Activated CD8-positive, alpha-beta memory T cell treated with anti-CD3 and anti-CD28 coated beads, Interleukin-2, amount 50 U/mL, for 4 hours (primary cell): ENCODE data around the gene CD36.

Experiments used
- DNase-seq: peaks from one replicate; pipeline ENCODE4 v3.0.0-alpha.2; 2020

CD36 gene

GRCh38 chr7:80637911-80638765 lies at the start of gene CD36:
Gene CD36, plus strand, starts transcription at chr7:80638642. Its CDS starts 8,099 bp downstream, at chr7:80646741.
- no peak for DNase-seq

DNA sequence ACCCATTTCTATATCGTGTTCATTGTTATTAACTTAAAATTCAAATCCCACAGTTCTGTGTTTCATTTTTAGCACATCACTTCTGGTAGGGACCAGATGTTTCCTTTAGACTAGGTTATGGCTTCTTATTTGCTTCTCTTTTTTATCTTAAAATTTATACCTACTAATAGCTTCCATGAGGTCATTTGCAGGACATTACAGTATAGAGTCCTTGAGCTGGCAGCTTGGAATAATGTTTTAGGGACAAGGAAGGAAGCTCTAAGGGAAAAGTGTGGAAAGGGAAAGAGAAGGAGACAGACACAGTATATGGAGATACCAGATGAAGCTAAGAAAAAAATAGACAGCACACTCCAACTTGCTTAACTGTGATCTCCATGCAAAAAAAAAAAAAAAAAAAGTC lies 48.8 kb upstream of the CD36 start:
- no peak for DNase-seq

DNA sequence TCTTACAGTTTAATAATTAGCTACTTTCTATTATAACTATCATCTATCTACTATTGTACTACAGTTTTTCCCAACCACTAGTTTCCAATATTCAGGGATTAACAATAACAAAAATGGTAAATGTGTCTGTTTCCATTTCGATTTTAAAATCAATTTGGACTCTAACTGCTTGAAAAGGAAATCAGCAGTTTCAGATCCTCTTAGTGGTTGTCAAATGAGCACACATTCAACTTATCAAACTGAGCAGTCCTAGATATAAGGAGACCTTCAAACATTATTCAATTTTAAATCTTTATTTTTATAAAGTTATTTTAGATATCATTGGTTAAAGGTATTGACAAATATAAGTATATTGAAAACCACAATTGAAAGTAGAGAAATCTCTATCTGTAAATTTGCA lies 46.8 kb upstream of the CD36 start:
- no peak for DNase-seq

GRCh38 chr7:80593869-80594586 lies 44.4 kb upstream of the CD36 start:
- no peak for DNase-seq

- DNase-seq, result no peak
These were observed 41.4 kb upstream of the CD36 start for GRCh38 chr7:80596933-80597517.

- no peak for DNase-seq
These were observed 40.6 kb upstream of the CD36 start for GRCh38 chr7:80597875-80598274.

DNA sequence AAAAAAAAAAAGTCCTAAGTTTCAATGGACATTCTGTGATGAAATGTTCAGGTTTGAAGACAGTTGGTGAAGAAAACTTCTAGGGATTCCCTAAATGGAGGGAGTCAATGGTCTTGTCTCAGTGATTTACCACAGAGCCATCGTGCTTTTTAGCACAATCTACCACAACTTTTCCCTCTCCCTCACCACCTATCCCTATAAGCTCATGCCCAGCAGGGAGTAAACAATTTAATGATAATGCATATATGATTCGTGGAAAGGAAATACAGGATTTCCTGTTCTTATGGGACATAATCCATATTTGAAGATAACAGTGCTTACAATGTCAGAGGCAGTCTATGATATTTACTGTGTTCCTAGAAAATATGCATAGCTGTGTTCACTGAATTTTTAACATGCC lies 38.4 kb upstream of the CD36 start:
- no peak for DNase-seq

GRCh38 chr7:80601999-80602398 lies 36.4 kb upstream of the CD36 start:
- DNase-seq, result no peak

DNA sequence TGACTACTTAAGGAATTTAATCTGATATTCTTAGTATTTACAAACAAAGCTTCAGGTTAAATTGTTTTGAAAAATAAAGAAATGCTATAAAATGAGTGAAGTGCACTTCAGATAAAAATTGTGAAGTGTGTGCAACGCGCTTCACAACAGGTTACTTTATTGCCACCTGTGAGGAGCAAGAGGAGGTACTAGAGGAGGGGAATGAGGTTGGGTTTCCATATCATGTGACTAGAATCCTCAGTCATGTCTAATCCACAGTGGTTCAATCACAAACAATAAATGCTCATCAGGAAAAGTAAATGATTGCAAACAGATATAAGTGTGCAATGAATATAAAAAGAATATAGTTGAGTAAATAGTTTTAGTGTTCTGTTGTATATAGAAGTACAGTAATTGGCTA lies 34.5 kb upstream of the CD36 start:
- DNase-seq, result no peak

- no peak for DNase-seq
These were observed 34.0 kb upstream of the CD36 start for GRCh38 chr7:80604436-80604835.

- no peak for DNase-seq
These were observed 31.3 kb upstream of the CD36 start for GRCh38 chr7:80607136-80607535.

DNA sequence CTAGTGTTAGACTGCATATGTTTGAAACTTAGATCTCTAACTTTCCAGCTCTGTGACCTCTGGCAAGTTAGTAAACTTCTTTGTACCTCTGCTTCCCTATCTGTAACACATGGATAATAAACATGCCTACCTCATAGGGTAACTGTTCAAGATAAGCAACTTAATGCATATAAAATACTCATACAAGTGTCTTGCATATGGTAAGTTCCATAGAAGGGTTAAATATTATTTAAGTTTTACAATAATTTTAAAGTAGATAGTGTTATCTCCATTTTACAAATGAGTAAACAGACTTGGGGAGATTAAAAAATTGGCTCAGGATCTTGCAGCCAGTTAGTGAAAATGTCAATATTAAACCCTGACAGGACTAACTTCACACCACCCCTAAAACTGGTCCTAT lies 30.1 kb upstream of the CD36 start:
- DNase-seq, result no peak

GRCh38 chr7:80609751-80610150 lies 28.7 kb upstream of the CD36 start:
- no peak for DNase-seq

GRCh38 chr7:80611353-80611752 lies 27.1 kb upstream of the CD36 start:
- DNase-seq, result no peak

DNA sequence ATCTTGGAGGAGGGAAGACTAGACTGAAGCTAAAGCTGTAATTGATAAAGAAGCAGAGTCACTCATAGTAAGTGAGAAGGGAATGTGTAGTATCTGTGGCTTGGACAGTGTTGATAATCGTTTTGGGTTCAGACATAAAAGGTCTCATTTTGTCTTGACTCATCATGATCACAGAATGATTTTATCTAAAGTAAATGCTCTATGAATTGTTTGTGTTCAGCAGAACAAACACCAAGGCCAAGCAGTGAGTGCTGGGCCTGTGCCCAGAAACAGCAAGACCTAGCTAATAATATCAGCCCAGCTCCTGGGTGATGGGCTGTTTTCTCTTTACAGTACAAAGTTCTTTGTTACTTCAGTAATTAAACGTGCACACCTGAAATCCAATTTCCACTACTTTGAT lies 26.7 kb upstream of the CD36 start:
- no peak for DNase-seq

DNA sequence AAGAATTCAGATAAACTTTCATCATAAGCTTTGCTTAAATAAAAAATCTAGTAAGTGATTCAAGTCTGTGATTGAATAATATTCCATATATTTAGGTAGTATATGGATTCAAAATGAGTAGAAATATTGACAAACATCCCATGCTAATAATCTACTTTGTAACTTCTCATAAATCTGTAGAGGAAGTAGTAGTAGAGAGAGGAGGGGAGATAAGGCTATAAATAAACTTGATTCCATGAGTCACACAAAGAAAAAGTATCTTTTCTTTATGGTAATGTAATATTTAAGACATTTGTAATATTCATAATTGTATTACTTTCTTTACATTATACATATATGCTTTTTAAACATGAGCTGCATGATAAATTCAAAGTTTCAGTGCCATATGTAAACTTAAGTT lies 25.6 kb upstream of the CD36 start:
- no peak for DNase-seq

- no peak for DNase-seq
These were observed 24.9 kb upstream of the CD36 start for GRCh38 chr7:80613519-80613918.

DNA sequence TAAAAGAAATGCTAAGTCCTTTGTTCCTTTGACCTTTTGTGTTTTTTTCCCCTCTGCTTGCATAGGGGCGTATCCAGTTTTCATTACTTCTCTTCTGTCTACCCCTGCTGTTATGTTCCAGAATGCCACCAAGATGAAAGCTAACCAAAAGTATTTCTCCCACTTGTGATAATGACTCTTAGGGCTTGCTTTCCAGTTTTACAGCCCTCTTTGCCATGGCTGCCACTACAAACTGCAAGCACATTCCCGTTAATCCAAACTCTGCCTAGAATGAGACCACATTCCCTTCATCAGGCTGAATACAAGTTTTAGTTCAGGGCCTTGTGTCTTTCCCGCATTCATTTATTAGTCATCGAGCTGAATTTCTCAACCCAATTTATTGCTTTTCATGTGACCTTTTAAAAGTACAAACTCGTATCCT lies 23.6 kb upstream of the CD36 start:
- DNase-seq, result no peak

DNA sequence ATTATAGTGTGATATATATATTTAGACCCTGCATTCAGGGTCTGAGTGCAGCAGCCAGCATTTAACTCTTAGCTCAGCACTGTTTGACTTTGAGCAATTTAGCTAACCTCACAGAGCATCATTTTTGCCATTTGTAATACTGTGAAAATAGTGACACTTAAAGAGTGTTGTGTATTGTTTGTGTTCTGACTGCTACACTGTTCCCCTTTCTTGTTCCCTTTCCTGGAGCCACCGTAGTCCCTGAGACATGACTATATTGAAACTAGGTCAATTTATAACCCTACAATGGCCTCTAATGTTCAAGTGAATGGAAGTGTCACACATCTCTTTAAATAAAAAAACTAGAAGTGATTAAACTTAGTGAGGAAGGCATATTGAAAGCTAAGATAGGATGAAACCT lies 20.3 kb upstream of the CD36 start:
- DNase-seq, result no peak

DNA sequence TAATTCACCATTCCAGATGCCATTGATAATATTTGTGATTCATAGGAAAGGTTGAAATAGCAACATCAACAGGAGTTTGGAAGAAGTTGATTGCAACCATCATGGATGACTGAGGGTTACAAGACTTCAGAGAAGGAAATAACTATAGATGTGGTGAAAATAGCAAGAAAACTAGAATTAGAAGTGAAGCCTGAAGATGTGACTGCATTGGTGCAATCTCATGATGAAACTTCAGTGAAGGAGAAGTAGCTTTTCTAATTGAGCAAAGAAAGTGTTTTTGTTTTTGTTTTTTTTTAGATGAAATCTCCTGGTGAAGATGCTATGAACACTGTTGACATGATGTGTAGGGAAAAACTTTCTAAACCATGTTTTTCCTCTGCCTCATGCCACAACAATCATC lies 18.7 kb upstream of the CD36 start:
- DNase-seq, result no peak

- no peak for DNase-seq
These were observed 15.9 kb upstream of the CD36 start for GRCh38 chr7:80622541-80622940.

GRCh38 chr7:80623503-80624252 lies 14.8 kb upstream of the CD36 start:
- DNase-seq, result no peak

DNA sequence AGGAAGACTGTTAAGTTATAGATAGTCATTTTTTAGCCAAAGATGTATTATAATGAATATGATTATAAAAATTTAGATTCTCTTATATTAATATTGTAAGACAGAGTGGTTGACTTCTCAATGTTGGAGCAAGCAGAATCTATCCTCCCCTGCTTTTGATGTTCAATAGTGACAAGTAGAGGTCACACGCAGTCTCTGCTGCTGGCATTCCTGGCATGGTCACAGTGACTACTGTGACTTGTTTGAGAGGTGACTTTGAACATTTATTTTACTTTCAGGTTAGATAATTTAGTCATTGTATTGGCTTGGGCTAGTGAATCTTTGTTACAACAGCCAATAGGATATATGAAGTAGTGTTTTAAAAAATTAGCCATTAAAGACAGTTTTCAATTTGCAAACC lies 13.7 kb upstream of the CD36 start:
- no peak for DNase-seq
